HG02571 (cell line): Measurements from ENCODE around the gene SEC31B.

Source experiments
- ATAC-seq: cut with Tn5 transposase; IDR thresholded peaks from one replicate; pipeline ENCODE4 v1.9.1; 2021; ENCODE audit warnings: mild to moderate bottlenecking, moderate library complexity; ENCODE audit not compliant: unreplicated experiment

The SEC31B gene, protein sequence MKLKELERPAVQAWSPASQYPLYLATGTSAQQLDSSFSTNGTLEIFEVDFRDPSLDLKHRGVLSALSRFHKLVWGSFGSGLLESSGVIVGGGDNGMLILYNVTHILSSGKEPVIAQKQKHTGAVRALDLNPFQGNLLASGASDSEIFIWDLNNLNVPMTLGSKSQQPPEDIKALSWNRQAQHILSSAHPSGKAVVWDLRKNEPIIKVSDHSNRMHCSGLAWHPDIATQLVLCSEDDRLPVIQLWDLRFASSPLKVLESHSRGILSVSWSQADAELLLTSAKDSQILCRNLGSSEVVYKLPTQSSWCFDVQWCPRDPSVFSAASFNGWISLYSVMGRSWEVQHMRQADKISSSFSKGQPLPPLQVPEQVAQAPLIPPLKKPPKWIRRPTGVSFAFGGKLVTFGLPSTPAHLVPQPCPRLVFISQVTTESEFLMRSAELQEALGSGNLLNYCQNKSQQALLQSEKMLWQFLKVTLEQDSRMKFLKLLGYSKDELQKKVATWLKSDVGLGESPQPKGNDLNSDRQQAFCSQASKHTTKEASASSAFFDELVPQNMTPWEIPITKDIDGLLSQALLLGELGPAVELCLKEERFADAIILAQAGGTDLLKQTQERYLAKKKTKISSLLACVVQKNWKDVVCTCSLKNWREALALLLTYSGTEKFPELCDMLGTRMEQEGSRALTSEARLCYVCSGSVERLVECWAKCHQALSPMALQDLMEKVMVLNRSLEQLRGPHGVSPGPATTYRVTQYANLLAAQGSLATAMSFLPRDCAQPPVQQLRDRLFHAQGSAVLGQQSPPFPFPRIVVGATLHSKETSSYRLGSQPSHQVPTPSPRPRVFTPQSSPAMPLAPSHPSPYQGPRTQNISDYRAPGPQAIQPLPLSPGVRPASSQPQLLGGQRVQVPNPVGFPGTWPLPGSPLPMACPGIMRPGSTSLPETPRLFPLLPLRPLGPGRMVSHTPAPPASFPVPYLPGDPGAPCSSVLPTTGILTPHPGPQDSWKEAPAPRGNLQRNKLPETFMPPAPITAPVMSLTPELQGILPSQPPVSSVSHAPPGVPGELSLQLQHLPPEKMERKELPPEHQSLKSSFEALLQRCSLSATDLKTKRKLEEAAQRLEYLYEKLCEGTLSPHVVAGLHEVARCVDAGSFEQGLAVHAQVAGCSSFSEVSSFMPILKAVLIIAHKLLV

GRCh38 chr10:100519311-100520051 lies at the start of gene SEC31B:
Gene SEC31B, minus strand, starts transcription at chr10:100519861. Its CDS starts 2,909 bp downstream, at chr10:100516952.
- ATAC-seq: no peak

DNA sequence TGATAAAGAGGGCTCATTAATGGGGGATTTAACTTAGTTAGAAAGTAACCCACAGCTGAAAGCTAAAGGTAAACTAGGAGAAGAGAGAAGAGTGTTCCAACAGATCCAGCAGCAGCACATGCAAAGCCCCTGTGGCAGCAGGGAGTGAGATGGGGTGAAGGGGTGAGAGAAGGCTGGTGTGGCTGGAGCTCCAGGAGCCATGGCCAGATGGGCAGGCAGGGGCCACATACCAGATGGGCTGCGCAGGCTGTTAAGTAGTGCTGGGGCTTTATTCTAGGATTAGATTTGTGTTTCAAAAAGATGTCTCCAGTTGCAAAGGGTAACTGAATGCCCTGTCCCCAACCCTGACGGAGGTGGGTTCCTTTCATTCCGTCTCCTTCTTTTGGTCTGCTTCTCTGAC lies 49.3 kb upstream of the SEC31B start:
- ATAC-seq: no peak

DNA sequence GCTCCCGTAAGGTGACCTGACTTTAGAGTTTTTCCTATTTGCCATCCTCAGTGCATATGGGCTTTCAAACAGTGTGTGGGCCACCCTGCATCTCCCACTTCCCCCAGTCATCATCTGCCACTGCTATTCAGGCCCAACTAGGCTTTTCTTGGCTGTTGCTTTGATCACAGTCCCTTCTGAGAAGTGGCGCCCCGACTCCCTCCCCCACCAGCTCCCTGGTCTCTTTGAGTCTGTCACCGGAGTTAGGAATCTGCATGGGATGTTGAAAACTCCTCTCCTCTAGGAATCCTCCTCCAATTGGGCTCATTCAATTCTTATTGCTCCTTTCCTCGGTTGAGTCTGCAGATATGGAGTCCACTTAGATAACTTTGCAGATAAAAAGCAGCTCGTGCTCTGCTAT lies 48.2 kb upstream of the SEC31B start:
- no peak for ATAC-seq

DNA sequence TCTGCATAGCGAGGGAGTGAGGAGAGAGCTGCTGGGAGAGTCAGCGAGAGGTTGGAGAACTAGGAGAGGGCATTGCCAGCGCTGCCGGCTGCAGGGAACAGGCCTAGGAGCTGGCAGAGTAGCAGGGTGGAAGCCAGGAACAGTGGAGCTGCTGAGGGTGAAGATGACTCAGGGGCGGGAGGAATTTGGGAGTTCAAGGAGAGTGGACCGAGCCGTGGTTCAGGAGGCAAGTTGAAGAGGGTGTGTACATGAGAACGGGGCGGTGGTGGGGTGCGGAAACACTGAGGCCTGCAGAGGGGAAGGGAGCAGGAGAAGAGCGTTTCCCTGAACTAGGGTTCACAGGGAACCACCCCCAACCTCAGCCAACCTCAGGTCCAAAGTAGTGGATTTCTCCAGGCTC lies 47.6 kb upstream of the SEC31B start:
- ATAC-seq: no peak

GRCh38 chr10:100566561-100566960 lies 46.9 kb upstream of the SEC31B start:
- no peak for ATAC-seq

DNA sequence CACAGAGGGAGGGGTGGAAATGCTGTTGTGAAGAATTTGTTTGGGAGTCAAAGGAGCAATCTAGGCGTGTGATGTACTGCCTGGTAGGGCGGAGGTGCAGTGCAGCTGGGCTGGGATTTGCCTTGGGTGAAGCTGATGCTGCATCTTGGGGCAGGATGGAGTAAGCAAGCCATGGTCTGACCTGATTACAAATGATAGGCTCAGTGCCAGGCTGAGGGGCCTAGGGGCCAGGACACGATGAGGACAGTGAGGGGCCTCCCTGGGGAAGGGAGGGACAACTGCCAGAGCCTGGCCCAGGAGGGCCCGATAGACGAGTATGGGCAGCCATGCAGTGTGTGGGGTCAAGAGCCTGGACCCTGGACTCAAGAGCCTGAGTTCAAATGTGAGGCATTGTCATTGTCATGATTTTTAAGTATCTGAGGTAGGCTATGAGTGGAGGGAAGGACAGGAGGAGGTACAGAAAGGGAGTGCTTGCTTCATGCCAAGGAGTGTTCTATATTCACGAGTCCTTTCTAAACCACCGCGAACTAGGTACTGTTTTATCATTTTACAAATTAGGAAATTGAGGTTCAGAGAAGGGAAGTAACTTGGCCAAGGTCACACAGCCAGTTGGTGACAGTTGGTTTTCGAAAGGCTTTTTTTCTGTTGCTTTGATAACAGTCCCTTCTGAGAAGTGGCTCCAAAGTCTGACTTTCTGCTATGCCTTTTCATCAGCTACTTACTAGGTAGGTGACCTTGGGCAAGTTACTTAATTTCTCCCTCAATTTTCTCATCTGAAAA lies 45.7 kb upstream of the SEC31B start:
- no peak for ATAC-seq

DNA sequence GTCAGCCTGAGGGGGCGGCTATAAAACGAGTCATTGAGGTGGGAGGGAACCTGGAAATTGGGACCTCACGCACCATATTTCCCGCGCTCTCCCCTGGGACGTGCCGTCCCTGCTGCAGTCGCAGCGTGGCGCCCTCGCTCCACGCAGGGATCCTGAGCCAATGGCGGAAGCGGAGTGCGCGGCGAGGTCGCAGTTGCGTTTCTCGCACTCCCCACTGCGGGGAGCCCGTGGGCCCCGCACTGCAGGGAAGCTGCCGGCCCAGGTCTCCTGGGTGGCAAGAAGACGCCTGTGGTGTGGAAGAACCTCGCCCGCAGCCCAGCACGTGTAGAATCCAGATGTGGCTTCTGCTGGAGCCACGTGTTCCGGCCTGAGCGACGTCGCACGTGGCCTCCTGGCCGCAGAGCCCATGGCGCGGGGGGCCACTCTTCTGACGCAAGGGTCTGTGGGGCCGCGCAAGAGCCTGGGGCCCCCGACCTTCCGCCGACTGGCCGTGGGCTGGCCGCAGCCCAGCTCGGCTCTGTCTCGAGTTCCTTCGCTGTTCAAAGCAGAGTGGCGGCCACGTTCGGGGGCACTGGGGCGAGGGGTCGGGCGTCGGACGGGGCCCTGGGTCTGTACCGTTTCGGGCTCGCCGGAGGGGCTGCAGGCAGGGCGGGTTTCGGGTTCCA lies 42.5 kb upstream of the SEC31B start:
- ATAC-seq: peak; percentile 66

GRCh38 chr10:100561005-100561404 lies 41.3 kb upstream of the SEC31B start:
- no peak for ATAC-seq

DNA sequence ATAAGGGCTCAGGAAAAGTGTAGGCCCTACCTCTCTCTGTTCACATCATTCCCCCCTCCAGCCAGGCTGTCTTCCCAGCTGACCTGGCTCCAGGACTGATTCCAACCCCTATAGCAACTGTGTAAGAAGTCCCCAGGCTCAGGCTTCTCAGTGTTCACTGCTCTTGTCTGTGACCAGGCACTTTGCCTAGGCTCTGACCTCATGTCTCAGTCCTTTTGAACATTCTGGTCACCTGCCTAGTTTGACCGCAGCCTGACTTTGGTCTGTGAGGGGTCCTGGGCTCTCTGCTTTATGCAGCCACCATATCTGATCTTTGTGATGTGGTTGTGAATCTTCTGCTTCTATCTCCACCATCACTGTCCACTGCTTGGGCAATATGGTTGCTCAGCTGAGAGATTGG lies 40.6 kb upstream of the SEC31B start:
- no peak for ATAC-seq

DNA sequence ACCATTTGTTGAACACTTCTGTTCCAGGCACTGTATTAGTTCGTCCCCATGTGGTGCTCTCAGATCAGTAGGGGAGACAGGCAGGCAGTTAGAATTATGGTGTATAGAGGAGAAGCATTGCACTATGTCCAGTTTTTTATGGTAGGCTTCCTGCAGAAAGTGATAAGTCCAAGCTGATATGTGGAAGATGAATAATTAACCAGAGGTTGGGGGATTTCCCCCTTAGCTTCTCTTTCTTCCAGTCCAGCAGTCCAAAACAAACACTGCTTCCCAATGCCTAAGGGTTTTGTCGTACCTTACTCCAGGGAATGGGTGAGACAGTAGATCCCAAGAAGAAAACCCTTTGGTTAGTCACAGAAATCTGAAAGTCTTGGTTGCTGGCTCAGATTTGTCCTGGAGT lies 35.2 kb upstream of the SEC31B start:
- no peak for ATAC-seq

GRCh38 chr10:100553929-100554328 lies 34.3 kb upstream of the SEC31B start:
- no peak for ATAC-seq

GRCh38 chr10:100551738-100552137 lies 32.1 kb upstream of the SEC31B start:
- no peak for ATAC-seq

- no peak for ATAC-seq
These were observed 31.5 kb upstream of the SEC31B start for GRCh38 chr10:100551196-100551595.

- ATAC-seq: no peak
These were observed 25.3 kb upstream of the SEC31B start for GRCh38 chr10:100544950-100545349.

- no peak for ATAC-seq
These were observed 17.8 kb upstream of the SEC31B start for GRCh38 chr10:100537475-100537874.

- ATAC-seq: peak; percentile 96
These were observed 16.2 kb upstream of the SEC31B start, which contains the start of gene HIF1AN for GRCh38 chr10:100535715-100536353. Gene HIF1AN, plus strand, starts transcription at chr10:100535943. Its CDS starts 16 bp downstream, at chr10:100535959.

DNA sequence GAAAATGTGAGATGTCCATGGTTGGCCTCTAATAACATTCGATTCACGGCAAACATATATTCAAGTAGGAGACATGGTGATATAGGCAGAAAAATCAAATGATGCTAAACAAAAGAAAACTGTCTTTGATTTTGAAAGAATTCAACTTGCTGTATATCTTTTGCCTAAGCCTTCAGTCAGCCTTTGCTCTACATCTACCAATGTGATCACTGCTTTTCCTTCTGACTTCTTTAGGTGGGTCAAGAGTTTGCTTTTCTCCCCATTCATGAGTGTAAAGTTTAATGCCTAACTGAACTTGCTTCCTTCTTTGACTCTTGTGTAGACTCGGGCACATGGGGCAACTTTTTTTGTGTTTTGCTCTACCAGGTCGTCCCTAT lies 15.7 kb upstream of the SEC31B start:
- no peak for ATAC-seq

DNA sequence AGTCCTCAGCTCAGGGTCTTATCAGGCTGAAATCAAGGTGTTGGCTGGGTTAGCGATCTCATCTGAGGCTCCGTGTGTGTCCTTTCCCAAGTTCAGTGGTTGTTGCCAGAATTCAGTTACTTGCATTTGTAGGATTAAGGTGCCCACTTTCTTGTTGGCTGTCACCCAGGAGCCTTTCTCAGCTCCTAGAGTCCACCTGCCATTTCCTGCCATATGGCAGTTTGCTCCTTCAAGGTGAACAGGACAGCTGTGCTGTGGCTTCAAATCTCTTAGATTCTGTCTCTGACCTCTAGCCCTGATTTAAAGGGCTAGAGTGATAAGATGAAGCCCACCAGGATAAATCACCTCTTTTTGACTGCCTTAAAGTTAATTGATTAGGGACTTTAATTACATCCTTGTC lies 15.1 kb upstream of the SEC31B start:
- ATAC-seq: no peak

GRCh38 chr10:100531761-100532160 lies 12.1 kb upstream of the SEC31B start:
- ATAC-seq: no peak
